GM18517 (cell line): Measurements from ENCODE around the gene TOR2A.
A peak's percentile ranks its signal among the peaks of the same experiment; 100 is the strongest.

Source experiments
- ATAC-seq: cut with Tn5 transposase; IDR thresholded peaks from one replicate; pipeline ENCODE4 v1.9.1; 2021; ENCODE audit warnings: mild to moderate bottlenecking, moderate library complexity; ENCODE audit not compliant: unreplicated experiment

The TOR2A gene

GRCh38 chr9:127700594-127701255 is 34.4 kb downstream of the TOR2A start:
- no peak for ATAC-seq

DNA sequence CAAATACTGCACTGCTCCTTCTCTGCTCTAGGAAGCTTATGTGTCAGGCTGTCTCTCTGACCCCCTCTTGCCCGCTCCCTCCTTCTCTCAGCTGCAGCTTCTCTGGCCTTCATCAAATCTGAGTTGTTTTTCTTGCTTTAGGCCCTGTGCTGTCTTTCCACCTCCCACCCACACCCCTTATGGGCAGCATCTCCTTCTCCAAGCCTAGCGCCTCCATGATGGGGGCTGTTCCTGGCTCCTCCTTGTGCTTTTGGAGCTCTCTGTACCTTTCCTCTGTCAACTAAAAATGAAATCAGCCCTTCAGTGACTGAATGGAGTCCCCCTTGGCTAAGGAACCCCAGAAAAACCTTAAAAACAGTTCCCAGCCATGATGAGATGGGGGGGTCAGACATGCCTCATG is 35.0 kb downstream of the TOR2A start:
- no peak for ATAC-seq

DNA sequence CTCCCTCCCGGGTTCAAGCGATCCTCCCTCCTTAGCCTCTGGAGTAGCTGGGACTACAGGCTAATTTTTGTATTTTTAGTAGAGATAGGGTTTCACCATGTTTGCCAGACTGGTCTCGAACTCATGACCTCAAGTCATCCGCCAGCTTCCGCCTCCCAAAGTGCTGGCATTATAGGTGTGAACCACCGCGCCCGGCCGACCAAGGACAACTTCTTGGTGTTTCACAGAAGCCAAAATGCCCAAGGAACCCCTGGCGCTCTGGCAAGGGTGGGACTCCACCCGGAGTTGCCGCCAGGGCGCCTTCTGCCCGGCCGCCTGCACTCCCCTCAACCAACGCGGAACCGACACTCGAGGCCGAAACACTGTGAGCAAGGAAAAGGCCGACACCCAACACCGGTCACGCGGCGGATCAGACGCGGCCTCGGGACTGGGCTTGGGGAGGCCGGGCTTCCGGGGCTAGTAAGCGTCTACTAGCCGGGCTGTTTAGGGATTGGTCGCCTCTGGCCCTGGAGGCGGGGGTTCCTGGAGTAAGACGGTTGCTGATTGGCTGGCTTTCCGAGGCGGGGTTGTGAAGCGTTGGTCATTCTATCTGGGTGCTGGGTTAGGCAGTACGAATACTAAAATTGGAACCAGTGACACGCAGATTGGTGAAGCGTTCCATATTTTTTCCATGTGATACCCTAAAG is 36.0 kb downstream of the TOR2A start:
- peak; percentile 86 for ATAC-seq

DNA sequence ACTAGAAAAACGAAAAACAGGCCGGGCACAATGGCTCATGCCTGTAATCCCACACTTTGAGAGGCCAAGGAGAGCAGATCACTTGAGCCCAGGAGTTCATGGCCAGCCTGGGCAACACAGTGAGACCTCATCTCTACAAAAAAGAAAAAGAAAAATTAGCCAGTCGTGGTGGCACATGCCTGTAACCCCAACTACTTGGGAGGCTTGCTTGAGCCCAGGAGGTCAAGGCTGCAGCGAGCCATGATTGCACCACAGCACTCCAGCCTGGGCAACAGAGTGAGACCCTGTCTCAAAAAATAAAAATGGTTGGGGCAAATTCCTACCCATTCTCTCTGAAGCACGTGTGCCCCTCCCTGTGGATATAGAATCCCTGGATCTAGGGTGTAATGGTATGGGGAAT is 36.7 kb downstream of the TOR2A start:
- no peak for ATAC-seq

DNA sequence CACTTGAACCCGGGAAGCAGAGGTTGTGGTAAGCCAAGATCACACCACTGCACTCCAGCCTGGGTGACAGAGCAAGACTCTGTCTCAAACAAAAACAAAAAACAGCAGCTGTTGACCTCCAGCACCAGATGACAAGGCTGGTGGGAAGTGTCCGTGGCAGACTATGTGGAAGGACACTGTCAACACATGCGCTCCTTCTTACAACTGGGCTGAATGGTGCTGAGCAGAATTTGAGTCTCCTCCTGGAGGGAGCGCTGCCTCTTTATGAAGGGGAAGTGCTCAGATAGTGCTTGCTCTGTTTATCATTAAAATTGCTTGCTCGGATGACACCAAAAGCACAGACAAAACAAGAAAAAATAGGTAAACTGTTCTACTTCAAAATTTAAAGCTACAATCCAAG is 37.5 kb downstream of the TOR2A start:
- ATAC-seq, result no peak

DNA sequence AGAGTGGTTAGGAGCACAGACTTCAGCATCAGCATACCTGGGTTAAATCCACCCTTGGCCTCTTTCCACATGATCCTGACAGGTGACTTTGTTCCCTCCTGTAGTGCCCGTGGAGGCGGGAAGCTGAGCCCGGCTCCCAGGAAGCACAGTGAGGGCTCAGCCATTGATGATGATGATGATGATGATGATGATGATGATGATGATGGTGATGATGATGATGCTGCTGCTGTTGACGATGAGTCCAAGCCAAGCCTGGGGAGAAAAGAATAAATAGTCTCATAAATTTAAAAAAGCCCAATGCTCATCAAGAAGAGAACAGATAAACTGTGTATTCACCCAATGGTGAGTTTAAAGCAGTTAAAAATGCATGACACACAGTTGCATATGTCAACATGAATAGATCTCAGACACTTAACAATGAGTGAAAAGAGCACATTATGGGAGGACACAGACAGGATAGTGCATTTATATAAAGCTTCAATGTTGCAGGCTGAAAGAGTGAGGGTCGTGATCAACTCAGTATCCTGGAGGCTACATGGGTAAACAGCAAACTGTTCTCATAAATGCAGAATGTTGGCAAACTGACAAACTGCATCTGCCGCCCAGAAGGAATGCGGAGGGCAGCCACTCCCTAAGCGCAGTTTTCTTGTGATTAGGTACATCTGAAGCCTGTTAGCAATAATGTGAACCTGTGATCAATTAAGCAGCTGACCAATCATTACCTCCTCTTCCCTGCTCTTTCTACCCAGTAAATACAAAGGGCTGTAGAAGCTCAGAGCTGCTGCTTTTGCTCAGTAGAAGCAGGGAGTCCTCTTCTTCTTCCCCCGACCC is 40.0 kb downstream of the TOR2A start:
- no peak for ATAC-seq

GRCh38 chr9:127693697-127694096 is 41.4 kb downstream of the TOR2A start:
- ATAC-seq, result no peak

DNA sequence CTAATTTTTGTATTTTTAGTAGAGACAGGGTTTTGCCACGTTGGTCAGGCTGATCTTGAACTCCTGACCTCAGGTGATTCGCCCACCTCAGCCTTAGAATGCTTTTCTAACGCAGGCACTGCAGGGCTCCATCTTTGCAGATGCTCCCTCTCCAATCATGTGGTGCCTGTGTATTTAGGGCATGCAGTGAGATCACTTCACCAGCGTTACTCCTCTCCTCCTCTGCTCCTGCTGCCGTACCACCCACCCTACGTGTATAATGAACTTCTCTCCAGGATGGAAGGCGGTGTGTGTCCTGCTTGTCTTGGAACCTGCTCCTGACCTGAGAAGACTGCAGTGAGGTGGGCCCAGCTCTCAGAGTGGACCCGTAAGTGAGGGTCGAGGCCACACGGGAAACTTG is 42.0 kb downstream of the TOR2A start:
- ATAC-seq, result no peak

DNA sequence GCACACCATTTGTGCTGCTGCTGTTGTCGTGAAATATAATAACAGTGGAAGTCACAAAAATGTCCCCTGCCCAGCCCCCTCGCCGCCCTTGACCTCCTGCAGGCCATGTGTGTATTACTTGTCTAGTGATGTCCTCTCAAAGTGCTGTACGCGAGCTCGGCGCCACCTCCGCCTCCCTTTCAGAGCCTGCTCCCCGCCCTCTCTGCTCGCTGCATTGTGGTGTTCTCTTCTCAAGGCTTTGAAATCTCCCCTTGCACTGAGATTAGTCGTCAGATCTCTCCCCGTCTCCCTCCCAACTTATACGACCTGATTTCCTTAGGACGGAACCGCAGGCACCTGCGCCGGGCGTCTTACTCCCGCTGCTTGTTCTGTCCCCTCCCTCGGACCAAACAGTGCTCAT is 43.0 kb downstream of the TOR2A start:
- ATAC-seq, result no peak

DNA sequence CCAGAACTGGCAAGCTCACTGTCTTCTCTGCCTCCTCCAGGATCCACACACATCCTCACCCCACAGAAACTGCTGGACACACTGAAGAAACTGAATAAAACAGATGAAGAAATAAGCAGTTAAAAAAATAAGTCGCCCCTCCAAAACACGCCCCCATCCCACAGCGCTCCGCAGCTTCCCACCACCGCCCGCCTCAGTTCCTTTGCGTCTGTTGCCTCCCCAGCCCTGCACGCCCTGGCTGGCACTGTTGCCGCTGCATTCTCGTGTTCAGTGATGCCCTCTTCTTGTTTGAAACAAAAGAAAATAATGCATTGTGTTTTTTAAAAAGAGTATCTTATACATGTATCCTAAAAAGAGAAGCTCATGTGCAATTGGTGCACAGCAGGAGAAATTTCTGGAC is 44.4 kb downstream of the TOR2A start:
- no peak for ATAC-seq

DNA sequence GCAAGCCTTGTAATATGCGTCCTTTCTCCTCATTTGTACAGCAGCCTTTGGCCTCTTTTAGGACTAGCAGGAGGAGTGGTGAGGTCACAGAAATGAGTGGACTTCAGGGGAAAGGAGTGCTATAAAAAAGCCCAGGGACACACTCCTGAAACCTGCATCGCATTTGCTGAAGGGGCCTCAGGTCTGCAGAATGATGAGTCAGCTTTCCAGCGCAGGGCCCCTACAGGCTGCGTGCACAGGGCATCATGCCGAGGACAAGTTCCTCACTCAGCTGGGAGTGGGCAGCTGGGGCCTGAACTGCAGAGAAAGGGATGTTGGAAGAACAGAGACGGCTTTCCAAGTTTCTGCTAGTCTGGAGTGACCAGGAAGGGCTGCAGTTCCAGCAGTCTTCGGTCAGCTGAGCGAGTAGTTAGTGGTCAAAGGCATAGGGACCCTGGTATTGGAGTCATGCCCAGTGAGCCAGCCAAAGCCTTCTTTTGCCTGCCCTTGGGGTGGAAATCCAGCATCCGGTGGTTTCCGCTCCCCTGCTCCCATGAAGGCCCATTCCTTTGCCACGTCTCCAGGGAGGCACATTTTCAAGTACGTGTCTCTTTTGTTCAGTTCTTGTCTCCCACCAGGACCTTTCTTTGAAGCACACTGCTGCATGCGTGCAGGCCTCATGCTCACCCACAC is 45.6 kb downstream of the TOR2A start:
- ATAC-seq, result no peak

GRCh38 chr9:127686461-127687393 is 48.4 kb downstream of the TOR2A start:
- ATAC-seq, result no peak

- no peak for ATAC-seq
These were observed 50.5 kb downstream of the TOR2A start for GRCh38 chr9:127684576-127684975.

DNA sequence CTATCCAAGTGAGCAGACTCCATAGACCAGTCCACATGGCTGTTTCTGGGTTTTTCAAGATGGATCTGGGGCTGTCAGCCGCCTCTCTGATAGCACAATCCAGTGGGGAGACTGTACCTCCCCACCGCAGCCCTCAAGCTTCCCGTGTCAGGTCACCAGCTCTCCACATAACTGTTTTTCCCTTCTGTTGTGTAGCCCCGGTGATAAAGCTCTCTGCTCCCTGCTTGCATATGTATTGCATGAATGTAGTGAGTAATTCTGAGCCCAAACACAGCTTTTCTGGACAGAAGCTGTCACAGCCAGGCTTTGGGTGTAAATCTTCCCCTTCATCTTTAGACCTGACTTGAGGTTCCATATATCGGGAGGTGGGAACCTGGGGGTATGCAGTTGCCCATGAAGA is 51.4 kb downstream of the TOR2A start:
- no peak for ATAC-seq

DNA sequence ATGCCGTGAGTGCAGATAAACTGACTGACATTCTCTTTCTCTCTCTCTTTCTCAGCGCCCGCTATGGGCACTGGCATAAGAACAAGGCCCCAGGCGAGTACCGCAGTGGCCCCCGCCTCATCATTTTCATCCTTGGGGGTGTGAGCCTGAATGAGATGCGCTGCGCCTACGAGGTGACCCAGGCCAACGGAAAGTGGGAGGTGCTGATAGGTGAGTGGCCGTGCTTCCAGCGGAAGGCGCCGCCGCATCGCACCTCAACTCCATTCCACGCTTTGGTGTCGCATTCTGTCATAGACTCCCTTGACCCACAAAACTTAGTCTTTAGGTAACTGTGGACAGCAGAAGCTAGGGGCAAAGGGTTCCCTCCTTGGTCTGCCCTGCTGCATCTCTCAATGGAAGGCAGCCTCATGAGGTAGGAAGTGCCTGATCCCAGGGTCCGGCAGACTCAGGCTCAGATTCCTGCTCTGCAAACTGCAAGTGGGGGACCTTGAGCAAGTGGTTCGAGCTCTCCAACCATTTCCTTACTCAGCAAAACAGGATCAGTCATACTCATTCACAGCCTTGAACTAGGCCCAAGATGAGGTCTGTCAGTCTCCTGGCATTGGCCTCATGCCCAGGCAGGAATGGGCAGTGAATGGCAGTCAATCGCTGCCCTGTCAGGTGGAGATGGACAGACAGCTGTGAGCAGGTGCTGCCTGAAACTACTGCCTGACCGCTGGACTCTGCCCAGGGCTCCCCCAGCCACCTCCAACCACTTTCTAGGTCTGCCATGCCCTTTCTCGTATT is 52.5 kb downstream of the TOR2A start:
- ATAC-seq, result no peak
